GM13976 (cell line): ENCODE data around the gene WDR53.
"Not testable (repeated sequence)": the region's sequence is repeated elsewhere in the genome, so short reads cannot be mapped to it uniquely, and the experiment has no call there.

Experiments
- DNase-seq: peaks from one replicate; pipeline ENCODE4 v3.0.0; 2012; ENCODE audit warnings: low spot score
- CTCF ChIP-seq: IDR thresholded peaks from 2 replicates; pipeline ENCODE4 v1.5.1; 2012; ENCODE audit warnings: borderline replicate concordance, mild to moderate bottlenecking; ENCODE audit not compliant: insufficient read depth; ENCODE audit errors: extremely low read depth, missing control alignments, control extremely low read depth
- in situ Hi-C: fragments of 300-500 bp; cut with MboI; formaldehyde crosslinking; loops from one replicate; pipeline ENCODE4 v1.12.0; 2022; ENCODE audit warnings: low sequenced_read_pairs, mixed read lengths, inconsistent platforms; ENCODE audit not compliant: unreplicated experiment

WDR53 gene

DNA sequence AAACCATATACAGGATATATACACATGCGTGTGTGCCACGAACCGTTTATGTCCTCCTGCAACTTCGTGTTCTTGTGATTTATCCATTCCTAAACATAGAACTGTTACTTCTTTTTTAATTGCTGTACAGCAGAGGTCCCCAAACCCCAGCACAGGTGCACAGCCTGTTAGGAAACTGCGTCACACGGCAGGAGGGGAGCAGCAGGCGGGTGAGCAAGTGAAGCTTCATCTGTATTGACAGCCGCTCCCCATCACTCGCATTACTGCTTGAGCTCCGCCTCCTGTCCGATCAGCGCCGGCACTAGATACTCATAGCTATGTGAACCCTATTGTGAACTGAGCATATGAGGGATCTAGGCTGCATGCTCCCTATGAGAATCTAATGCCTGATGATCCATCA is 36.2 kb upstream of the WDR53 start:
- peak; percentile 58 for DNase-seq
- in situ Hi-C loops, result loop anchor here (10.0 kb wide), 1 partner anchor 80 kb away; no protein-coding TSS in a partner anchor
- TF ChIP-seq CTCF, result no peak

DNA sequence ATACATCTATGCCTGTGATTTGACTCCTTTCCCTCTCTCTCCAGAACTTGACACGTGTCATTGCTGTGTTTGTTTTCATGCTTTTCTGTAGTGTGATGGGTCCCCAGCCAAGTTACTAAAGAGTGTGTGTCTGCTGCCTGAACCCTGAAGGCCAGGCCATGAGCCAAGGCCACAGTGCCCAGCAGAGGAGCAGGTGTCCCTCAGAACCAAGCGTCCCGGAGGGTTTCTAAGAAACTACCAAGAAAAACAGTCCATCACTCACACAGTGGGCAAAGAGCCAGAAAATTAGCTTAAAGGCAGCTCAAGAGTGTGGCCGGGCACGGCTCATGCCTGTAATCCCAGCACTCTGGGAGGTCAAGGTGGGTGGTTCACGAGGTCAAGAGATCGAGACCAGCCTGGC is 35.3 kb upstream of the WDR53 start:
- no peak for DNase-seq
- in situ Hi-C loops, result loop anchor here (10.0 kb wide), 1 partner anchor 81 kb away; no protein-coding TSS in a partner anchor
- no peak for TF ChIP-seq CTCF

DNA sequence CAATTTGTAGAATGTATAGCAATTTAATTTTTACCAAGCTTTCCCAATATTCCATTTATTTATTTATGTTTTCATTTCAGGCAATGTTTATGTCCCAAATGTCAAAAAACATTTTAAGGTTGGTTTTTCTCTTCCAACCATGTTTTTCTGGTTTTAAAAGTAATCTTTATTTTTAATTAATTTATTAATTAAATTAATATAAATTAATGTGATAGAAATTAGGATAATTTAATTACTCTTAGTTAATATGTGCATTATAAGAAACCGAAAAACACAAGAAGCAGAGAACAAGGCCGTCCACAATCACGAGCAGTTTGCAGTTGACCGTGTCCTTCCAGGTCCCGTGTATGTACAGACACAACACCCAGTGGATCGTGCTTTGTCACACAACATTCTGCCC is 34.3 kb upstream of the WDR53 start:
- no peak for TF ChIP-seq CTCF
- in situ Hi-C loops, result loop anchor here (10.0 kb wide), 1 partner anchor 82 kb away; no protein-coding TSS in a partner anchor
- DNase-seq, result no peak

- DNase-seq, result no peak
- TF ChIP-seq CTCF, result no peak
- in situ Hi-C loops, result loop anchor here (10.0 kb wide), 1 partner anchor 84 kb away; no protein-coding TSS in a partner anchor
These were observed 32.0 kb upstream of the WDR53 start for GRCh38 chr3:196600359-196600758.

GRCh38 chr3:196599734-196600128 is 31.4 kb upstream of the WDR53 start:
- in situ Hi-C loops, result loop anchor here (10.0 kb wide), 1 partner anchor 85 kb away; no protein-coding TSS in a partner anchor
- no peak for DNase-seq
- TF ChIP-seq CTCF, result no peak

GRCh38 chr3:196597971-196598733 is 29.8 kb upstream of the WDR53 start:
- in situ Hi-C loops, DNase-seq: not testable (repeated sequence)

GRCh38 chr3:196596355-196596754 is 28.0 kb upstream of the WDR53 start:
- DNase-seq, result no peak
- in situ Hi-C loops, result no loop called here
- no peak for TF ChIP-seq CTCF
